GM12878 (cell line): Measurements from ENCODE around the gene CHST13. TPM values are rescaled to one million over a fixed set of nuclear protein-coding genes. Genes with fewer than 3 reads are reported as not detected.

Experiments
- ATAC-seq: fragments of 200-7000 bp; cut with Tn5 transposase; 3 replicates; pipeline ENCODE4 v1.9.1; 2020; ENCODE audit warnings: mild to moderate bottlenecking, moderate library complexity
- BruUV-seq: library from RNA; stranded (reverse); fragments of 400-500 nt; replicated peaks from 2 replicates; lab custom pipeline; 2021; lab: Mats Ljungman, UMichigan
- CTCF ChIA-PET: fragments of 300-600 bp; sonication (Branson Sonifier 250); formaldehyde crosslinking; extraction: SDS; loops from one replicate; lab custom pipeline; 2021; ENCODE audit warnings: inconsistent platforms; lab: Yijun Ruan, JAX
- POLR2A ChIA-PET: fragments of 350-600 bp; formaldehyde crosslinking; extraction: SDS; loops from one replicate; lab custom pipeline; 2021; ENCODE audit warnings: inconsistent platforms; lab: Charles Lee
- RAD21 ChIA-PET: fragments of 300-600 bp; sonication (Branson Sonifier 250); formaldehyde crosslinking; loops from one replicate; lab custom pipeline; 2023; ENCODE audit warnings: antibody characterized with exemption; ENCODE audit not compliant: unreplicated experiment; lab: Charles Lee
- SMC1A ChIA-PET: fragments of 300-600 bp; sonication (Branson Sonifier 250); formaldehyde crosslinking; loops from one replicate; lab custom pipeline; 2023; ENCODE audit not compliant: unreplicated experiment, uncharacterized antibody; lab: Charles Lee
- DNase-seq: peaks from one replicate; pipeline ENCODE4 v3.0.0-alpha.2; 2011; ENCODE audit warnings: low read depth, low spot score
- FAIRE-seq: peaks from 3 replicates; lab custom pipeline; 2011; peaks lifted over from hg19 to GRCh38; lab: Jason Lieb, UNC
- H2AFZ ChIP-seq: 2 replicates; pipeline ENCODE4 v1.6.0; 2011; ENCODE audit warnings: low read depth, low read length, control low read depth; ENCODE audit not compliant: control insufficient read depth
- H3K27ac ChIP-seq: 2 replicates; pipeline ENCODE4 v1.5.1; 2011; ENCODE audit warnings: control low read depth; ENCODE audit not compliant: control insufficient read depth, insufficient read depth
- H3K27me3 ChIP-seq, 2 experiments: replicated peaks in 1 of 2; 2 replicates each; pipeline versions ENCODE4 v1.6.0 to v1.6.1; 2011; ENCODE audit warnings: low read length in 1 of 2; ENCODE audit not compliant: control insufficient read depth in 2 of 2, insufficient read depth in 2 of 2
- H3K36me3 ChIP-seq, 2 experiments: 2 replicates each; pipeline ENCODE4 v1.5.1; 2011; ENCODE audit warnings: low read length in 1 of 2; ENCODE audit not compliant: control insufficient read depth in 2 of 2, insufficient read depth in 2 of 2
- H3K4me1 ChIP-seq: 2 replicates; pipeline ENCODE4 v1.6.1; 2011; ENCODE audit warnings: mild to moderate bottlenecking, low read length, moderate library complexity, mixed read lengths; ENCODE audit not compliant: control insufficient read depth, insufficient read depth
- H3K4me2 ChIP-seq: 2 replicates; pipeline ENCODE4 v1.6.0; 2011; ENCODE audit warnings: control low read depth; ENCODE audit not compliant: control insufficient read depth, insufficient read depth
- H3K4me3 ChIP-seq: fragments of 200-600 bp; sonication (generic); 2 replicates; pipeline ENCODE4 v1.5.1; 2016
- H3K79me2 ChIP-seq: 2 replicates; pipeline ENCODE4 v1.6.0; 2011; ENCODE audit warnings: low read length; ENCODE audit not compliant: control insufficient read depth, insufficient read depth
- H3K9ac ChIP-seq: 2 replicates; pipeline ENCODE4 v1.8.0; 2011; ENCODE audit warnings: low read length, control low read depth, mixed read lengths; ENCODE audit not compliant: control insufficient read depth, insufficient read depth
- H3K9me3 ChIP-seq: replicated peaks from 3 replicates; pipeline ENCODE4 v1.5.1; 2011; ENCODE audit warnings: mild to moderate bottlenecking, low read length; ENCODE audit not compliant: control insufficient read depth, insufficient read depth
- H4K20me1 ChIP-seq: 2 replicates; pipeline ENCODE4 v1.6.0; 2011; ENCODE audit not compliant: control insufficient read depth, insufficient read depth
- BCLAF1 ChIP-seq: fragments of 450-650 bp; IDR thresholded peaks from 2 replicates; pipeline ENCODE4 v1.6.1; 2017; ENCODE audit warnings: antibody characterized with exemption, mild to moderate bottlenecking, moderate library complexity
- FOS ChIP-seq: IDR thresholded peaks from 3 replicates; pipeline ENCODE4 v1.6.1; 2011; ENCODE audit warnings: borderline replicate concordance; ENCODE audit not compliant: insufficient read length; ENCODE audit errors: extremely low read depth
- JUND ChIP-seq: IDR thresholded peaks from 2 replicates; pipeline ENCODE4 v1.6.1; 2012; ENCODE audit warnings: low read depth, mild to moderate bottlenecking, low read length, improper control_type of control experiment, moderate library complexity
- NFIC ChIP-seq: IDR thresholded peaks from 2 replicates; pipeline ENCODE4 v1.6.1; 2012; ENCODE audit warnings: low read depth, mild to moderate bottlenecking, inconsistent platforms, low read length, moderate library complexity
- PML ChIP-seq: IDR thresholded peaks from 2 replicates; pipeline ENCODE4 v1.6.1; 2012; ENCODE audit warnings: low read length, inconsistent platforms
- WGBS: methylation state at CpG from one replicate; pipeline ENCODE4 v1.1.6; 2016; ENCODE audit warnings: low lambda C conversion rate; ENCODE audit not compliant: insufficient replicate concordance, insufficient coverage; ENCODE audit errors: missing lambda C conversion rate; 5-methylcytosine and 5-hydroxymethylcytosine counted together
- in situ Hi-C: fragments of 300-500 bp; cut with MboI; formaldehyde crosslinking; loops from 9 replicates; pipeline ENCODE4 v1.14.3; 2018; ENCODE audit warnings: mixed read lengths
- intact Hi-C: fragments of 100-400 bp; cut with micrococcal nuclease; formaldehyde crosslinking; loops from one replicate; pipeline ENCODE4 v1.14.2; 2022; ENCODE audit not compliant: unreplicated experiment
- polyA plus RNA-seq, 11 experiments: library from polyadenylated mRNA; depleted of rRNA in 4 of 11; unstranded in 6 of 11; stranded (reverse) in 5 of 11; fragments of >200 nt; fragmentation: Nextera tagmentation in 4 of 11; fragmentation: Illumina TruSeq in 1 of 11; extraction: Ambion mirVana in 4 of 11; extraction: Trizol in 1 of 11; gene quantifications; 1 replicate in 1 of 11; 2 replicates in 10 of 11; pipeline versions ENCODE4 v1.2.1 to v1.2.3, GENCODE V29; 2011 to 2016; ENCODE audit warnings: inconsistent platforms in 2 of 11, missing spikeins in 2 of 11, low read depth in 1 of 11
- total RNA-seq, 4 experiments: library from RNA; depleted of rRNA in 3 of 4; stranded (reverse); fragments of >200 nt in 3 of 4; fragmentation: Illumina TruSeq in 1 of 4; extraction: Trizol in 1 of 4; gene quantifications; 2 replicates each; pipeline versions ENCODE4 v1.2.1 to v1.2.3, GENCODE V29; 2013 to 2021

CHST13 gene
- total and polyA plus RNA-seq, 10 of the 15 experiments (the other 5 are each of a cell fraction or from before 2014, with no cell fraction given) = not detected

- in situ Hi-C loops (no loop called here), intact Hi-C loops (no loop called here)
- Histone ChIP-seq H3K9me3 (no peaks in the 10 kb centered on the region), H3K27me3 (no peaks in the 10 kb centered on the region), H2AFZ (no peak overlapping the region), H3K4me1 (no peaks in the 10 kb centered on the region), H4K20me1 (no peaks in the 10 kb centered on the region), H3K4me2 (no peak overlapping the region), H3K79me2 (no peaks in the 10 kb centered on the region), H3K36me3 (no peaks in the 10 kb centered on the region), H3K9ac (no peak overlapping the region), H3K4me3 (no peak overlapping the region), H3K27ac (no peak overlapping the region)
- 19% methylated on average over 7 of the region's 7 CpGs for WGBS
- ChIA-PET SMC1A (no interaction called here), POLR2A (no interaction called here), CTCF (no interaction called here), RAD21 (interaction anchor here (1.4 kb wide), 1 partner anchor 929 kb away, joined by 4 read pairs; no protein-coding TSS in a partner anchor)
- TF ChIP-seq NFIC (no peak), BCLAF1 (no peak), FOS (no peak), PML (no peak)
- no peak for FAIRE-seq
- no TSS peak for BruUV-seq
- no peak for DNase-seq
- no peak for ATAC-seq
These were observed 2.7 kb downstream of the CHST13 start for GRCh38 chr3:126526668-126527005.

GRCh38 chr3:126527006-126527405, 3.1 kb downstream of the CHST13 start:
- Histone ChIP-seq H3K79me2 (no peaks in the 10 kb centered on the region), H3K27ac (no peak overlapping the region), H3K9ac (no peak overlapping the region), H3K9me3 (no peaks in the 10 kb centered on the region), H4K20me1 (no peaks in the 10 kb centered on the region), H3K4me3 (no peak overlapping the region), H3K4me2 (no peak overlapping the region), H3K36me3 (no peaks in the 10 kb centered on the region), H2AFZ (no peak overlapping the region), H3K27me3 (no peaks in the 10 kb centered on the region), H3K4me1 (no peaks in the 10 kb centered on the region)
- no peak for DNase-seq
- no peak for ATAC-seq
- ChIA-PET RAD21 (interaction anchor here (1.4 kb wide), 1 partner anchor 929 kb away, joined by 4 read pairs; no protein-coding TSS in a partner anchor), POLR2A (no interaction called here), SMC1A (no interaction called here), CTCF (no interaction called here)
- FAIRE-seq = no peak
- in situ Hi-C loops = no loop called here
- no TSS peak for BruUV-seq
- intact Hi-C loops = no loop called here
- 68% methylated on average over 7 of the region's 7 CpGs for WGBS
- no peak for TF ChIP-seq JUND
